Stimulated activated CD8-positive, alpha-beta memory T cell treated with anti-CD3 and anti-CD28 coated beads, Interleukin-12 subunit alpha, Interleukin-12 subunit beta, amount 100 ng/mL, for 24 hours (primary cell): Measurements from ENCODE around the gene LZTS3.
"Not testable (repeated sequence)": the region's sequence is repeated elsewhere in the genome, so short reads cannot be mapped to it uniquely, and the experiment has no call there.

Experiments used
- DNase-seq: peaks from one replicate; pipeline ENCODE4 v3.0.0-alpha.2; 2020; ENCODE audit errors: extremely low read depth

The LZTS3 gene

GRCh38 chr20:3192226-3193015 lies 19.1 kb upstream of the LZTS3 start:
- no peak for DNase-seq

DNA sequence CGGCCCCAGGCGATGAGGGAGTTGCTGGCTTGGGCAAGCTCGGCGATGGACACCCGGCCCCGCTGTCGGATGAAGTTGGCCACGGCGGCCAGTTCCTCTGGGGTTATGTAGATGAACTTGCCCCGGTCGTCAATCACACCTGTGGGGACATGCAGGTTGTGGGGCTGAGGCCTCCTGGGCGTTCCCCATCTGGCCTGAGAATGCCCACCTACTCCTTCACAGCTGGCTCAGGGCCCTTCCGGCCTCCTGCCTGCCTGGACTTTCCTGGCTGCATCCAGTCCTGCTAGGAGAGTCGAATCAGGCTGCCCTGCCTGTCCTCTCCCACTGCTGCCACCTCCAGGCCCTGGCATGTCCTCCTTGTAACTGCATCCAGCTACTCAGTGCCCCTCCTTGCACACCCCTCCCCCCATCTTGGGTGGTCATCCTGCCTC lies 17.3 kb upstream of the LZTS3 start:
- DNase-seq = no peak

GRCh38 chr20:3189561-3190131 lies 16.3 kb upstream of the LZTS3 start:
- DNase-seq = no peak

DNA sequence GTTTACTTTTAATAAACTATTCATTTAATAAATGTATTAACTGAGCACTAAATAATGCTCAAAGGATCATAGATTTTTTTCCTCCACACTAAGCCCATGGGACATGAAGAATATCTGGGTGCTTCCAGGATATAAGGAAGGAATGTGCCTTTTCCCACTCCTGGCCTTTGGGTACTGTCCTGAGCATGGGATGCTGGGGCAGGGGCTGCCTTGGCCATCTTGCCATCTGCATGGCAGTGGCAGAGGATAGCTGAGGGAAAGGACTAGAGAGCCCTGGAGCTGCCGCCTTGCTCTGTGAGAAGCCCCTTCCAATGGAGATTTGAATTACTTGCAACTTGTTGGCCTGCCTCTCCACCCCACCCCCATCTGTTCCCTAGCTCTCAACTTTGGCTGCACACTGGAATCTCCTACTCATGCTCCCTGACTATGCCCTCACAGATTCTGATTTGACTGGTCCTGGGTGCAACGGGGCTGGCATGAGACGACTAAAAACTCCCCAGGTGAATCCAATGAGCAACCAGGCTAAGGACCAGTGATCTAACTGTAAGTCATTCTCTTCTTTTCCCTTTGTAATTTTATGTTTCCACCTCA lies 15.6 kb upstream of the LZTS3 start:
- DNase-seq = no peak

GRCh38 chr20:3187861-3188260 lies 14.5 kb upstream of the LZTS3 start:
- DNase-seq = not testable (repeated sequence)

GRCh38 chr20:3183896-3184612 lies 10.7 kb upstream of the LZTS3 start:
- no peak for DNase-seq

- DNase-seq = not testable (repeated sequence)
Measured at GRCh38 chr20:3182429-3182828, 9.1 kb upstream of the LZTS3 start.

GRCh38 chr20:3181270-3181669 lies 7.9 kb upstream of the LZTS3 start:
- no peak for DNase-seq

- DNase-seq = no peak
Measured at GRCh38 chr20:3180319-3180718, 7.0 kb upstream of the LZTS3 start.

DNA sequence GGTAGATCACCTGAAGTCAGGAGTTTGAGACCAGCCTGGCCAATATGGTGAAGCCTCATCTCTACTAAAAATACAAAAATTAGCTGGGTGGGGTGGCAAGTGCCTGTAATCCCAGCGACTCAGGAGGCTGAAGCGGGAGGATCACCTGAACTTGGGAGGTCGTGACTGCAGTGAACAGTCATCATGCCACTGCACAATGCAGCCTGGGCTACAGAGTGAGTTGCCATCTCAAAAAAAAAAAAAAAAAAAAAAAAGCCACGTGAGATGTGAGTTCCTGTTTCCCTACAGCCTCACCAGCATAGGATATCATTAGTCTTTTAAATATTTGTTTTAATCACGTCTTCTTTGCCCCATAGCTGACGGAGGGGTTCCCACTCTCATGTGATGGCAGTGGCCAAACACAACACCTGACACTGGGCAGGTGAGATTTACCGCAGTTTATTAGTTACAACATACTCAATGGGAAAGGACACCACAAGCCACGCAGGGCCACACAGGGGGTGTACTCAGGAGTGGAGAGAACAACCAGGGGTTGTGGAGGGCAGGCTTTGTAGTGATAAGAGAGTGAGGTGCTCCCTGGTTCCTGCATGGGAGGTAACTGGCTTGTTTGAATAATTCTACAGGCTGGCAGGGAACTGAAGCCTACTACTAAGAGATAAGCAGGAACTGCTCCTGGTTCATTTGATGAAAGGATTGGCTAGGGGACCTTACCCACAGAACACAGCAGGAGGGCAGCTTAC lies 4.6 kb upstream of the LZTS3 start:
- no peak for DNase-seq

DNA sequence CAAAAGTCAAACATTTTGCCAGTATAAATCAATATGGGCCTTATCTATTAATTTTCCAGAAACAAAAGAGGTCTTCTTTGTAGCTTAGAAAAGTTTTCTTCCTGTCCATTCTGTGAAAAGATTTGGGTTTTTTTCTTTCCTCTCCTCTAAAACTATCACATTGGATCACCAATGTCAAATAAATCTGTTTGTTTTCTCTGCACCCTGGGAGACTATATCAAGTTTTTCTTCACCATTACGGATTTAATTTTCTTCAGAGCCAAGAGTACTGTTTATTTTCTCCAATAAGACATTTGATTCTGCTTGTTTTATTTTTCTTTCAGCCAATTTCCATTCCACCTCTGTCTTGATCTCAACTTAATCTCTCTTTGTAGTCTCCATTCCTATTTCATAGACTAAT lies 1.9 kb upstream of the LZTS3 start:
- DNase-seq = no peak

GRCh38 chr20:3174442-3175261 lies 1.3 kb upstream of the LZTS3 start:
- no peak for DNase-seq

DNA sequence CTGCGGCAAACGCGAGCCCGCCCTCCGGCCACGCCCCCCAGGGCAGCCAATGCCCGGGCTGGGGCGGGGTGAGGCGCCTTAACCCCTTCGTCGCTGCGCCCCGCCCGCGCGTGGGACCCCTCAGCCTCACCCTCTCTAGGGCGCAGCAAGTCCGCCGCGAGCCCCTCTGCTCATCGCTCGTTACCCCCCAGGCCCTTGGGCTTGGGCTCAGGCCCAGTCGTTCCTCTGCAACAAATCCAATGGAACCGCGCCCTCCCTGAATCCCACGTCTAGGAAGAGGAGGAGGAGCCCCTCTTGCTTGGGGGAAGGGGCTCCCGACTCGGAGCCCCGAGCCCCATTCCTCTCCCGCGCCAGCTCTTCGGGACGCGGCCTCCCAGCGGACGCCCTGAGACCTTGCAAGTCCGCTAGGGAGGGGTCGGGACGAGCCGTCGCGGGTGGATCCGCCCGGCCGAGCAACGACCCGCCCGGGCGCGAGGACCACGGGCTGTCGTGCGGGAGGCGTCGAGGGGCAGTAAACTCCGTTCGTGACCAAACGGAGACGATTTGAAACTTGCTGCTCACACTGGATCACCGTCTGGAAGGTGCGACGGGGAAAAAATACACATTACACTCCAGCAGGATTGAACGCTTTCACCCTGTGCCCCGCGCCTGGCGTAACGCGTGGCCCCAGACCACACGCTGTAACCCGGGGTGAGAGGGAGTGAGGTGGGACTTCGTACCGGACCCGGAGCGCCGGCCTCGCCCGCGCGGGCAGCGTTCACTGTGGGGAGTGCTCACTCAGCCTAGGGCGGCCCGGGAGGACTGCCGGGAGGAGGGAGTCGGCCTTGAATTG lies 477 bp upstream of the LZTS3 start:
- peak; percentile 73 for DNase-seq

- no peak for DNase-seq
Measured at GRCh38 chr20:3172126-3172932, 1.0 kb downstream of the LZTS3 start.

DNA sequence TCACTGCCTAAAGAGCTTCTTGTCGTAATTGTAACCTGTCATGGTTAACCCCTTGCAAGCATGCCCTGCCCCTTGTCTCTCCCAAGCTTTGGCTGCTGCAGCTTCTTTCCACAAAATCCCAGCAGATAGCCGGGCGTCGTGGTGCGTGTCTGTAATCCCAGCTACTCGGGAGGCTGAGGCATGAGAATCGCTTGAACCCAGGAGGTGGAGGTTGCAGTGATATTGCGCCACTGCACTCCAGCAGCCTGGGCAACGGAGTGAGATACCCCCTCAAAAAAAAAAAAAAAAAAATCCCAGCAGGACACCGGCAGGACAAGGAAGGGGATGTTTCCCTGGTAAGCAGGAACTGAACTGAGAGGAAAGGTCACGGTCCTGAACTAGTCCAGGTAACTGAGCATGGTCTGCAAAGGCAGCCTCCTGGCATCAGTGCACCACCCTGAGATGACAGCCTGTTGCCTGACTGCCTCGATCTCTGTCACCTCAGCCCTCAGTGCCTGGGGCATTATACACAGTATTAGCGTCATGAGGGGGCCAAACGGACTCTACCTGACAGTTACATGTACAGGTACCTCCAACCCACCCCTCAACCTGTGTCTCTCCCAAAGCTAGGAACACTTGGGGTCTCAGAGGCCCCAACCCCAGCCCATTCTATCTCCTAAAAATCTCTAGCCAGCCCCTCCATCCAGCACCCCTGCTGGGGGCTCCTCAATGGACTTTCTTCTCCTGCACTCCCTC lies 1.8 kb downstream of the LZTS3 start:
- no peak for DNase-seq

DNA sequence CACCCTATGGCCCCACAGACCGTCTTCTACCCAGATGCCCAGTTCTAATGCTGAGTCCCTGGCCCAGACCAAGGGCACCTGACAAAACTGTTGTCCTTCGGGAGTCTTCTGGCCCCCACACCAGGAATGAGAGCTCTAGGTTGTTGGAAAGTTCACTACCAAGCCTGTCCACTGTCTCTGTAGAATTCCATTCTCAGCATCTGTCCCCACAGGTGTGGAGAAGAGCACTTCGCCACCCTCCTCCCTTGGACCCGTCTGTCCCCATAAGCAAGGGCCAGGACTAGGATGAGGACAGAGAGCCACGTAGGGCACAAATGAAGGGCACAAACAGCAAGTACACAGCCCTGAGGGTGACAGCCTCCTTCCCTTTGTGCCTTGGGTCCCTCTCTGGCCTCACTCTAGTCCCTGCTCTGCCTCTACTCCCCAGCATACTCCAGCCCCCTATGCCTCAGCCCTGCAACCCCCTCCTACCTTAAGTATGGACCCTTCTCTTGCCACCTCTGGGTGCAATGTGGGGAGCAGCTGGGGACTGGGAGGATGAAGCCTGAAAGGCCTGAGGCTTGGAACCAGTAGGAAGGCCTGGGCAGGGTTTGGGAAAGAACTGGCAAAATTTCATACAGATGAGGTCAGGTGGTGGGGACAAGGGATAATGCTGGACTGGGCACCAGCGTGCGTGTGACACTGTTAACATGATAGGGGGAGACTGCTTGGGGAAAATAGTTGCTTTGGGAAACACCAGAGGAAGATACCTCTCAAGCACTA lies 4.3 kb downstream of the LZTS3 start:
- no peak for DNase-seq

DNA sequence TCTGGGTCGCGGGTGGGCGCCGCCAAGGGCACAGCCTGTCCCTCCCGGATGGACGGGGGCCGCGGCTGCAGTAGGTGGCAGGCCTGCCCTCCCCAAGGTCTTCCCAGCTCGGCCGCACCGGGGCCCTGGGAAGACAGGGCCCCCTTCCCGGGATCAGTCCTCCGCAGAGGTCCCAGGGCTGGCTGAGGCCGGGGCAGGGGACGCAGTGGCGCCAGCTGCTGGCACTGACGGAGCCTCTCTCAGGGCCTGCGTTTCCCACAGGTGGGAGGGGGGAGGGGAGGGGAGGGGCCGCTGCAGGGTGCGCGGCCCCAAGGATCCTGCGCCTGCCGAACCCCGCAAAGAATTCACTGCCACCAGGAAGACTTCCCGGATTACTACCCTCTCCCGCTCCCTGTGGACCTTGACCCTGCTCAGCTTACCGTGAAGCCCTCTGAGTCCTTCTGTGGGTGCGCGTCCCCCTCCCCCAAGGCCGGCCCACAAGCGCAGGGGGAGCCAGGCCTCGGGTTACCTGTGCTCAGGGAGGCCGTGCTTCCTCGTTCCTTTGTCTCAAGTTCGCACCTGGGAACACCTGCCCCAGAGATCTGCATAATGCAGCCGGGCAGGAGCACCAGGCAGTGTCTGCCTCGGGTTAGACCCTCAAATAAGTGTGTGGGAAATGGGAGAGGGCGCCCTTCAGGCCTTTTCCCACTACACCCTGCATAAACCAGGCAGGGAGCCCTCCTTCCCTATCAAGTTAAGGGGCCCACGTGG lies 5.1 kb downstream of the LZTS3 start:
- DNase-seq = no peak
